Epithelial cell of esophagus (primary cell): ENCODE measurements around the gene IL36RN.

Experiments used
- DNase-seq: peaks from one replicate; pipeline ENCODE4 v3.0.0; 2010; ENCODE audit warnings: low read depth
- H3K4me3 ChIP-seq: 2 replicates; pipeline ENCODE4 v1.5.1; 2011; ENCODE audit warnings: mild to moderate bottlenecking, low read length, control low read depth
- CTCF ChIP-seq: IDR thresholded peaks from 2 replicates; pipeline ENCODE4 v1.5.1; 2011; ENCODE audit warnings: low read depth, mild to moderate bottlenecking, low read length, control low read depth, inconsistent platforms; ENCODE audit not compliant: insufficient read depth; ENCODE audit errors: missing control alignments

IL36RN gene

GRCh38 chr2:113039719-113040118, 19.3 kb upstream of the IL36RN start:
- DNase-seq = no peak
- no peak for TF ChIP-seq CTCF
- H3K4me3 ChIP-seq = no peak overlapping the region

- TF ChIP-seq CTCF = peak; percentile 70
- no peak overlapping the region for H3K4me3 ChIP-seq
- DNase-seq = peak; percentile 68
These were observed 17.1 kb upstream of the IL36RN start for GRCh38 chr2:113041871-113042270.

GRCh38 chr2:113046465-113046864, 12.5 kb upstream of the IL36RN start:
- TF ChIP-seq CTCF = no peak
- no peak for DNase-seq
- H3K4me3 ChIP-seq = no peak overlapping the region

- DNase-seq = no peak
- no peak overlapping the region for H3K4me3 ChIP-seq
- no peak for TF ChIP-seq CTCF
These were observed 7.8 kb upstream of the IL36RN start for GRCh38 chr2:113050921-113051895.

- TF ChIP-seq CTCF = no peak
- DNase-seq = no peak
- H3K4me3 ChIP-seq = no peak within 1 kb of the TSS
These were observed 6.5 kb upstream of the IL36RN start, which contains the start of gene IL36B for GRCh38 chr2:113052396-113052917. IL36B (minus strand) TSS chr2:113052867.

GRCh38 chr2:113053666-113054065, 5.3 kb upstream of the IL36RN start:
- DNase-seq = no peak
- no peak for TF ChIP-seq CTCF
- no peak overlapping the region for H3K4me3 ChIP-seq
